ENCODE results near the gene C2orf49. TPM values are rescaled to one million over a fixed set of nuclear protein-coding genes. Genes with fewer than 3 reads are reported as not detected.

The C2orf49 gene
- total RNA-seq, 1 experiment from 2014 or later: 18.1 TPM

DNA sequence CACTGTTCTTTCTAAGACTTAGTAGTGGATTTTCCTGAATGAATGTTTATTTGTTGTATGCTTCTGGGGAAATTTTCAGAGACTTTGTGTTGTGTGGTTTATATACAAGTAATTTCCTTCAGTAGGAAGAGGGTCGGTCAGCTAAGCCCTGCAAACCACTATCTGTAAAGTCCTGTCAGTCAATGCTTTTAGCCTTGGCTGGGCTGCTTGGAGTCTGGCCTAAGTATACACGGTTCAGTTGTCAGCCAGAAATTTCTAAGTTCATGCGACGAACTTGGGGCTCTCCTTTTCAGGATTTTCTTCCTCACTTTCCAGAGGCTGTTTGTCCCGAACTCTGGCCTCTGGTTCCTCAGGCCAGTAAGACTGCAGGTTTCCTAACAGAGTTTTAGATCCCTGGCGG lies 21.3 kb downstream of the C2orf49 start:
- Mint-ChIP-seq H3K27ac (ENCODE audit: unreplicated experiment) (no peak overlapping the region), H3K9me3 (ENCODE audit: low read depth, unreplicated experiment) (no peaks in the 10 kb centered on the region), H3K36me3 (ENCODE audit: insufficient read depth, unreplicated experiment) (peaks cover 58% of the 10 kb centered on the region), H3K27me3 (ENCODE audit: unreplicated experiment) (no peaks in the 10 kb centered on the region), H3K4me3 (ENCODE audit: low read depth, unreplicated experiment) (no peak overlapping the region), H3K4me1 (ENCODE audit: low read depth, unreplicated experiment) (no peaks in the 10 kb centered on the region)
- no TSS peak for BruUV-seq (replicated peaks)
- intact Hi-C loops (cut with micrococcal nuclease; ENCODE audit: unreplicated experiment): no loop called here
- no peak for DNase-seq
- CTCF ChIA-PET: no interaction called here
- TF ChIP-seq, protein P1, sequence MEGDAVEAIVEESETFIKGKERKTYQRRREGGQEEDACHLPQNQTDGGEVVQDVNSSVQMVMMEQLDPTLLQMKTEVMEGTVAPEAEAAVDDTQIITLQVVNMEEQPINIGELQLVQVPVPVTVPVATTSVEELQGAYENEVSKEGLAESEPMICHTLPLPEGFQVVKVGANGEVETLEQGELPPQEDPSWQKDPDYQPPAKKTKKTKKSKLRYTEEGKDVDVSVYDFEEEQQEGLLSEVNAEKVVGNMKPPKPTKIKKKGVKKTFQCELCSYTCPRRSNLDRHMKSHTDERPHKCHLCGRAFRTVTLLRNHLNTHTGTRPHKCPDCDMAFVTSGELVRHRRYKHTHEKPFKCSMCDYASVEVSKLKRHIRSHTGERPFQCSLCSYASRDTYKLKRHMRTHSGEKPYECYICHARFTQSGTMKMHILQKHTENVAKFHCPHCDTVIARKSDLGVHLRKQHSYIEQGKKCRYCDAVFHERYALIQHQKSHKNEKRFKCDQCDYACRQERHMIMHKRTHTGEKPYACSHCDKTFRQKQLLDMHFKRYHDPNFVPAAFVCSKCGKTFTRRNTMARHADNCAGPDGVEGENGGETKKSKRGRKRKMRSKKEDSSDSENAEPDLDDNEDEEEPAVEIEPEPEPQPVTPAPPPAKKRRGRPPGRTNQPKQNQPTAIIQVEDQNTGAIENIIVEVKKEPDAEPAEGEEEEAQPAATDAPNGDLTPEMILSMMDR (IDR thresholded peaks at IDR 0.05; ENCODE audit: unreplicated experiment): no peak

DNA sequence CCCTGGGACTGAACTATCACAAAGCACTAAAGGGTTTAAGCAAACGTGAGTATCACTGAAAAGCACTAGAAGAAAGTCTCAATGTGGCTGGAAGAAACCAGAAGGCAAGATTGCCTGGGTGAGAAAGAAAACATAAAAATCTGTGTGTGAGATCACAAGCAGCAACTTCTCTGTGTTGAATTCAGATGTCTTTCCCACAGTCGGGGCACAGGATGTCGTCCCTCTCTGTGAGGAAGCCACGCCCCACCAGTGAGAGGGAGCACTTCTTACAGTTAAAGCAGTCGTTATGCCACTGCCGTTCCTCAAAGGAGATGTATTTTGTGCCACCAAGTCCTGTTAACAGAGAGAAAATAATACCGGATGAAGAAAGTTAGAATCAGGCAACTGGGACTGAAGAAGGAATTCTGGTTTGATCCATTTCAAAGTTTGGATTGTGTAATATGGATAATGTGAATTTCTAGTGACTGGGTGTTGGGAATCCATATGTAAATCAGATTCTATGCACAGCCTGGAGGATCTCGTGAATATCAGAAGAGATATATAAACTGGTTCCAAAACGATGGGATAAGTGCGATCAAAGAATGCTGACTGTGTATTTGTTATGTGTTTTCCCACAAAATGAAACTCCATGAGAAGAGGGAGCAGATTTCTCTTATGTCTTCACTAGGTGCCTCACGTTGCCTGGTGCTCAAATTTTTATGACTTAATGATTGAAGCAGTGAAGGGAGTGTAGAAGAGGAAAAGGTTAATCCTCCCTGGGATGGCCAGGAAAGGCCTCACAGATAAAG lies 24.0 kb downstream of the C2orf49 start:
- Mint-ChIP-seq H3K27ac (ENCODE audit: unreplicated experiment) (no peak overlapping the region), H3K36me3 (ENCODE audit: insufficient read depth, unreplicated experiment) (peaks cover 75% of the 10 kb centered on the region), H3K9me3 (ENCODE audit: low read depth, unreplicated experiment) (no peaks in the 10 kb centered on the region), H3K4me1 (ENCODE audit: low read depth, unreplicated experiment) (no peaks in the 10 kb centered on the region), H3K27me3 (ENCODE audit: unreplicated experiment) (no peaks in the 10 kb centered on the region), H3K4me3 (ENCODE audit: low read depth, unreplicated experiment) (no peak overlapping the region)
- BruUV-seq (replicated peaks): no TSS peak
- no peak for DNase-seq
- TF ChIP-seq, protein P1 (IDR thresholded peaks at IDR 0.05; ENCODE audit: unreplicated experiment): no peak
- intact Hi-C loops (cut with micrococcal nuclease; ENCODE audit: unreplicated experiment): no loop called here
- CTCF ChIA-PET: no interaction called here

DNA sequence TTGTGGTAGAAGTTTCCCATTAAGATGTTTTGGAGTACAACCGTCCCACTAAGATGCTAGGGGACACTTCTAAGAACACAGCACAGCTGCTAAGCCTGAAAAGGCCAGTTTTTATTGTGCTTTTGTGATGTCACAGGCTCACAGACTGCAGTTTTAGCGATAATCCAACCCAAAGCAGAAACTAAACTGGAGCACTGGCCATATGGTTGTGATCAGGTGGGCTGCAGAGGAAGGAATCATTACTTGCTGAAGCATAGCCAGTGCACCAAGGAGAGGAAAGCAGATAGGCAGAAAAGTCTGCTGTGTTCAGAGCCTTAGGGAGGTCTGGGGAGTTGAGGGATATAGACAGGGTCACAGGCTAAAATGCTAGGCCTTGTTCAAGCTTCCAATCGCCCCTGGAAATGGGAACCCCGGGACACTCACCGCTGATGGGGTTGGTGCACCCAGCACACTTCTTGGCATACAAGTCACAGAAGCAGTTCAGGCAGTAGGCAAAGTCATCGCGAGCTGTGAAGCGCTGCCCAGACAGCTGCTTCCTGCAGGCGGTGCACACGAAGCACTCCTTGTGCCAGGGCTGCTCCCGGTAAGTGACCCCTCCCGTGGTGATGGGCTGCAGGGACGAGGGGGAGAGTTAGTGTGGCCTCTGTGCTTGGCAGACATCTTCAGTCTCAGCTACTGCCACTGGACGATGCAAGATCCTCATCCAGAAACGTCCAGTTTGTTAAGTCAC lies 25.7 kb downstream of the C2orf49 start:
- Mint-ChIP-seq H3K4me1 (ENCODE audit: low read depth, unreplicated experiment) (no peaks in the 10 kb centered on the region), H3K27ac (ENCODE audit: unreplicated experiment) (no peak overlapping the region), H3K4me3 (ENCODE audit: low read depth, unreplicated experiment) (no peak overlapping the region), H3K36me3 (ENCODE audit: insufficient read depth, unreplicated experiment) (peaks cover 82% of the 10 kb centered on the region), H3K27me3 (ENCODE audit: unreplicated experiment) (no peaks in the 10 kb centered on the region), H3K9me3 (ENCODE audit: low read depth, unreplicated experiment) (no peaks in the 10 kb centered on the region)
- CTCF ChIA-PET: no interaction called here
- no TSS peak for BruUV-seq (replicated peaks)
- intact Hi-C loops (cut with micrococcal nuclease; ENCODE audit: unreplicated experiment): no loop called here
- TF ChIP-seq, protein P1 (IDR thresholded peaks at IDR 0.05; ENCODE audit: unreplicated experiment): no peak
- no peak for DNase-seq

DNA sequence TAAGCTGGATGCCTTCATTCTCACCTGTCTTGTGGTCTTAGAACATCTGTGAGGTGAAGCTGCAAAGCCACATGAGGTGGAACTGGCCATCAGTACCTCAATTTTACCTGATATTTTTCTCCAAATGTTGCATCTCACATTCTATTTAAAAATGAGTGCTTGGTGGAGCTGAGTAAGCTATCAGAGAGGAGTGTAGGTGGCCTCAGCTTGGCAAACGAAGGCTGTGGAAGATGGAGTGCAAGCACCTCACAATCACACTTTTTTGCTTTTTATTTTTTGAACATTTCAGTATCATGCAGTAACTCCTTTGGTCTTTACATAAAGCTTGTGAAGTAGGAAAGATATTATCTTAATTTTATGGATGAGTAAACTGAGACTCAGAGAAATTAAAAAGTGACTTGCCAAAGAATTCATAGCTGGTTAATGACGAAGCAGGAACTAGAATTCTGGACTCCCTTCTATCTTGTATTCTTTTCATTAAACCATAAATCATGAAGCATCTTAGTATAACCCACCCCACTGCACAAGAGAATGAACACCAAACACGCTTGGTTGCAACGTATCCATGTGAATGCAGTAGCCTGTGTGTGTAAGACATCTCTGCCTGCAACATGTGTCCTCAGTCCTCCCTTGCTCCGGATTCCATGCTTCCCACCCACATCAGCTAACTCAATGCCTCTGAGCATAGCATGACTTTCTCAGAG lies 27.2 kb downstream of the C2orf49 start:
- Mint-ChIP-seq H3K4me1 (ENCODE audit: low read depth, unreplicated experiment) (peaks cover 3% of the 10 kb centered on the region), H3K4me3 (ENCODE audit: low read depth, unreplicated experiment) (no peak overlapping the region)

More for the DNA sequence above, 27.2 kb downstream of the C2orf49 start:
- no peak overlapping the region for H3K27ac Mint-ChIP-seq (ENCODE audit: unreplicated experiment)
- no peak for DNase-seq
- BruUV-seq (replicated peaks): no TSS peak
- no peaks in the 10 kb centered on the region for H3K9me3 Mint-ChIP-seq (ENCODE audit: low read depth, unreplicated experiment)
- no peaks in the 10 kb centered on the region for H3K27me3 Mint-ChIP-seq (ENCODE audit: unreplicated experiment)
- peaks cover 85% of the 10 kb centered on the region for H3K36me3 Mint-ChIP-seq (ENCODE audit: insufficient read depth, unreplicated experiment)
- TF ChIP-seq, protein P1 (IDR thresholded peaks at IDR 0.05; ENCODE audit: unreplicated experiment): no peak
- CTCF ChIA-PET: interaction anchor here (0.6 kb wide), 1 partner anchor 86 kb away, joined by 4 read pairs; no protein-coding TSS in a partner anchor
- intact Hi-C loops (cut with micrococcal nuclease; ENCODE audit: unreplicated experiment): no loop called here

All from Calu3 (cell line).